Subcutaneous abdominal adipose tissue (tissue), 5 donors: Measurements from ENCODE around the gene CEP72.

Source experiments
- H3K27ac ChIP-seq: one replicate; pipeline ENCODE4 v1.7.0; 2013; ENCODE audit warnings: low read depth, mild to moderate bottlenecking, inconsistent platforms, low read length, moderate library complexity
- H3K27me3 ChIP-seq, 5 donors: one replicate each; pipeline ENCODE4 v1.7.0; 2013; ENCODE audit warnings: low read length in 5 of 5, inconsistent platforms in 1 of 5; ENCODE audit not compliant: control insufficient read depth in 5 of 5, insufficient read depth in 4 of 5
- H3K36me3 ChIP-seq, 5 donors: one replicate each; pipeline ENCODE4 v1.7.0; 2013; ENCODE audit warnings: low read length in 5 of 5; ENCODE audit not compliant: control insufficient read depth in 5 of 5, insufficient read depth in 5 of 5
- H3K4me1 ChIP-seq, 5 donors: one replicate each; pipeline ENCODE4 v1.7.0; 2013; ENCODE audit warnings: low read length in 5 of 5, mild to moderate bottlenecking in 3 of 5, moderate library complexity in 1 of 5; ENCODE audit not compliant: control insufficient read depth in 5 of 5, insufficient read depth in 5 of 5
- H3K4me3 ChIP-seq, 5 donors: one replicate each; pipeline ENCODE4 v1.7.0; 2013; ENCODE audit warnings: low read length in 5 of 5, low read depth in 1 of 5
- H3K9ac ChIP-seq, 5 donors: one replicate each; pipeline ENCODE4 v1.7.0; 2013; ENCODE audit warnings: low read length in 5 of 5, mild to moderate bottlenecking in 4 of 5, moderate library complexity in 3 of 5
- H3K9me3 ChIP-seq, 5 donors: one replicate each; pipeline ENCODE4 v1.7.0; 2013; ENCODE audit warnings: low read length in 5 of 5; ENCODE audit not compliant: control insufficient read depth in 5 of 5
- donor health status: healthy.
- donor health status: healthy.
- donor health status: healthy.
- donor health status: healthy.
- donor health status: healthy.

CEP72 gene

DNA sequence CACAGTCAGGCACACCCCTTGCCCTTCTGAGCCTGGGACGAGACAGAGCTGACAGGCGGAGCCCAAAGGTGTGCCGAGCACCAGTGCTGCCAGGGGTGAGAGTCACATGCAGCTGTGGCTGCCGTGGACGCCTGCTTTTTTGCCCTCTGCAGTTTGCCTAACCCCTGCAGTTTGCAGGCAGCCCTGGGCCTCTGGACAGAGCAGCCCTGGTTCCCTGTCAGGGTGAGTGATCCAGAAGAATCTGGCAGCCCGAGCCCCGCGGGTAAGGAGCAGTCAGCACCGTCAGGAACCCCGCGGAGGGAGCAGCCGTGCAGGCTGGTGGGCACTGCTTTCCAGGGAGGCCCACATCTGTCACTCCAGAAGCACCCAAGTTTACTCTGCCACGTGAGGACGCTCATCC is 30.3 kb downstream of the CEP72 start:
- Histone ChIP-seq H3K9me3 (no peaks in the 10 kb centered on the region), H3K36me3 (peaks cover 0 to 70% (median 42%) of the 10 kb centered on the region in 5 donors)

DNA sequence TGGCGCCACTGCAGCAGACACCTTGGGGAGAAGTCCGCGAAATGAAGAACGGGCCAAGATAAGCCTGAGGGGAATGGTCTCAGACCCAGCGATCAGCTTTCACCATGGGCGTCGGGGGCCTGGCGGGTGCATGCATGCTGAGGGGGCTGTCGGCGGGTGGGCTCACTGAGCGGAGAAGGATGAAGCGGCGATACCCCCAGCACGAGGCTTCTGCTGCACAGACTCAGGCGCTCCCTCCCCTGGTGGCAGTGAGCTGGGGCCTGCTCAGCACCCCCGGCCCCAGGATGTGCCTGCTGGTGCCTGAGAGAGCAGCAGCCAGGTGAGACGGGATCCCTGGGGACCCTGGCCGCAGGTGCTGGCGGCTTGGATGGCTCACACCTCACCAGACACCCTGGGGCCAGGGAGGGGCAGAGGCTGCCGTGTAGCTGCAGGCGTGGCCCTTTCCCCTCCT is 31.2 kb downstream of the CEP72 start:
- Histone ChIP-seq H3K27ac (no peak overlapping the region), H3K4me1 (no peaks in the 10 kb centered on the region), H3K9me3 (no peaks in the 10 kb centered on the region), H3K4me3 (no peak overlapping the region), H3K9ac (no peak overlapping the region), H3K27me3 (no peaks in the 10 kb centered on the region), H3K36me3 (peaks cover 0 to 68% (median 40%) of the 10 kb centered on the region in 5 donors)

More for the DNA sequence above, 30.3 kb downstream of the CEP72 start:
- Histone ChIP-seq H3K9ac (no peak overlapping the region), H3K27ac (no peak overlapping the region), H3K4me3 (no peak overlapping the region), H3K27me3 (no peaks in the 10 kb centered on the region), H3K4me1 (no peaks in the 10 kb centered on the region)

DNA sequence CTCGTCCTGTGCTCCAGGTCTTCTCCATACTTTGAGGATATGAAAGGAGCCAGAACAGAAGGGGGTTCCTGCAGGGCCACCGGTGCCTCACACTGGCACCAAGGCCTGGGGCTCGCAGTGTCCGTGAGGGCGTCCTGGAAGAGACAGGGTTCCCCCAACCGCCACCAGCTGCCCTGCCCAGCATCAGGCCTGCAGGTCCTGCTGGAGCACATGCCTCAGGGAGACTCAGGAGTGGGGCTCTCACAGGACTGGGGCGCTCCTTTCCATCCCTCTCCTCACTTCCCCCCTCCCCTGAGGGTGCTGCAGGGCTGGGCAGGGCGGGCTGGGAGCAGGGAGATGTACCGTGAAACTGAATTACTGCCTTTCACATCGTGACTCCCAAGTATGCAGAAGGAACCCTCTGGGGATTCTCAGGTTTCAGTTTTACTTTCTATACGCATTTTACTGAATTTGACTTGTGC is 31.7 kb downstream of the CEP72 start:
- H3K27ac ChIP-seq: no peak overlapping the region
- peaks cover 0 to 65% (median 38%) of the 10 kb centered on the region in 5 donors for H3K36me3 ChIP-seq
- no peaks in the 10 kb centered on the region for H3K27me3 ChIP-seq
- H3K4me1 ChIP-seq: no peaks in the 10 kb centered on the region
- no peaks in the 10 kb centered on the region for H3K9me3 ChIP-seq
- no peak overlapping the region for H3K9ac ChIP-seq
- no peak overlapping the region for H3K4me3 ChIP-seq

DNA sequence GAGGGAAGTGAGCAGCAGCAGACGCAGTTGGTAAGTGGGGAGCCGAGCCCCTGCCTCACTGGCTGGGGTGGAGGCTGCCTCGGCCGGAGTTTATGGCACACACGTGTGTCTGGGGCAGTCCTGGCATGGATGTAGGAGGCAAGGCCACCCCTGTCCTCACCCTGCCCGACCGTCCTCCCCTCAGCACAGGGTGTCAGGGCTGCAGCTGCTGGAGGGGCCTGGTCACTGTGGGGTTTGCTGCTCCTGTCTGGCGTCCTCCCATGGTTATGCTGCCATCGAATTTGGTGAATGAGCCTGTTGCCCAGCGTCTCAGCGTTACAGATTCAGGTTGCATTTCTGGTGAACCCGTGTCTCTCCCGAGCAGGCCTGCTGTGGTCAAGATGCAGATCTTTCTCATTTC is 32.4 kb downstream of the CEP72 start:
- H3K36me3 ChIP-seq: peaks cover 0 to 60% (median 33%) of the 10 kb centered on the region in 5 donors

DNA sequence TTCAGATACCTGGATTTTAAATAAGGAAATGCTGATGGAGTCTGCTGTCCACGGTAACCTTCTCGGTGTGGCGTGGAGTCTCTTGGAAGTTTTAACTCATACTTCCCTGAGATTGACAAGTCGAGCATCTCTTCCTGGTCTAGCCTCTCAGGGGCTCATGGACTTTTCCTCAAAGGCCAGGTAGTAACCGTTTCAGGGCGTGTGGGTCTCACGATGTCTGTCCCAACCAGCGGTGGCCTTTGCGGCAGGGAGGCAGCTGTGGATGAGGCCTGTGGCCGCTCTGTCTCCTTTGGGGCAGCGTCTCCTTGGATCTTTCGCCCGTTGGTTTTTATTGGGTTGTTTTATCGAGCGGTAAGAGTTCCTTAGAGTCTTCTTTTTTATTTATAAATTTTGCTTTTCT is 32.8 kb downstream of the CEP72 start:
- Histone ChIP-seq H3K9me3 (no peaks in the 10 kb centered on the region), H3K4me3 (no peak overlapping the region), H3K27me3 (no peaks in the 10 kb centered on the region), H3K27ac (no peak overlapping the region), H3K4me1 (no peaks in the 10 kb centered on the region), H3K36me3 (peaks cover 0 to 56% (median 28%) of the 10 kb centered on the region in 5 donors), H3K9ac (no peak overlapping the region)

More for the DNA sequence above, 32.4 kb downstream of the CEP72 start:
- Histone ChIP-seq H3K9me3 (no peaks in the 10 kb centered on the region), H3K4me1 (no peaks in the 10 kb centered on the region), H3K27ac (no peak overlapping the region), H3K9ac (no peak overlapping the region), H3K4me3 (no peak overlapping the region), H3K27me3 (no peaks in the 10 kb centered on the region)

DNA sequence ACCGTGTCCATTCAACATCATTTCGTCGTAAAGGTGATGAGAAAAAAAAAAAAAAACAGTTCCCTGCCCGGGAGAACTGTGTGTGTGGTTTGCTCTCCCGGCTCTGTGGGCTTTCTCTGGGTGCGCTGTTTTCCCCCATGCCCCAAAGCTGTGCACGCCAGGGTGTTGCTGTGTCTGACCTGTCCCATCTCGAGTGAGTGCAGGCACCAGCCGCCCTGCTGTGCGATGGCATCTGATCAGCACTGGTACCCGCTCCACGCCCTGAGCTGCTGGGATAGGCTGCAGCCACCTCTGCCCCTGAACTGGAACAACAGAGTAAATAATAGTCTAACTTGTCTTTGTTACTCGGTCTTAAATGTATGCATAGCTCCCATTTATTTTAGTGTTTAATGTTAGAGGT is 33.3 kb downstream of the CEP72 start:
- Histone ChIP-seq H3K27ac (no peak overlapping the region), H3K4me1 (no peaks in the 10 kb centered on the region), H3K9me3 (no peaks in the 10 kb centered on the region), H3K4me3 (no peak overlapping the region), H3K9ac (no peak overlapping the region), H3K36me3 (peaks cover 0 to 51% (median 27%) of the 10 kb centered on the region in 5 donors), H3K27me3 (no peaks in the 10 kb centered on the region)

DNA sequence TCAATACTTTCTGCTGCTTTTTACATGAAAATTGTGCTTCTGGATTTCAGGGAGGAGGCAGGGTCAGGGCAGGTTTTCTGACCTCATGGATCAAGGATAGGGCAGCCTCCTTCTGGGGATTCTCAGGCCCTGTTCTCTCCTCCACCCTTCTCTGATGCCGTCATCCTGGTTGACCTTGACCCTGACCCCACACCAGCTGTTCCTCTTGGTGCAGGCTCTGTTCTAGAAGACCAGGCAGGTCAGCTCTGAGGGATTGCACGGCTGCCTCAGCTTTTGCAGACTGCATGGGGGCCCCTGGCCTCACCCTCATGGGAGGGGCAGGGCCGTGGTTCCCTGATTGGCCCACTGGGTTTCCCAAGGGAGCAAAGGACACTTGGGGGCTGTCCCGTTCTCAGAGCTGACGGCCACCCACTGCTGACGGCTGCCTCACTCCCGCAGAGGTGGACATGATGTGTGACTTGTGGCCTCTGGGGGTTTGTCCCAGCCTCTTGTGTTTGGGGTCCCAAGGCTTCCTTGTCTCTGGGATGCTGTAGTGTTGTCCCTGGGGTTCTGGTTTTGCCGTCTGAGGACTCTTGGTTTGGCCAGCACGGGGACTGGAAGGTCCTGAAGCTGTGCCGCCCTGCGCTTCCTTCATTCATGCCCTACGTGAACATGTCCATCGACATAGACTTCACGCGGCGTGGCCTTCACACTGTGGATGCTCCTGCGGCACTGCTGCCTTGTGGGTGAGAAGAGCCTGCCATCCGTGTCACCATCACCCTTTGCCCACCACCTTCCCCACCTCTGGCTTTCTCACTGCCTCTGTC is 34.5 kb downstream of the CEP72 start:
- Histone ChIP-seq H3K27me3 (no peaks in the 10 kb centered on the region), H3K9ac (no peak overlapping the region), H3K36me3 (peaks cover 0 to 40% (median 17%) of the 10 kb centered on the region in 5 donors), H3K4me1 (no peaks in the 10 kb centered on the region), H3K4me3 (no peak overlapping the region), H3K9me3 (no peaks in the 10 kb centered on the region), H3K27ac (no peak overlapping the region)

DNA sequence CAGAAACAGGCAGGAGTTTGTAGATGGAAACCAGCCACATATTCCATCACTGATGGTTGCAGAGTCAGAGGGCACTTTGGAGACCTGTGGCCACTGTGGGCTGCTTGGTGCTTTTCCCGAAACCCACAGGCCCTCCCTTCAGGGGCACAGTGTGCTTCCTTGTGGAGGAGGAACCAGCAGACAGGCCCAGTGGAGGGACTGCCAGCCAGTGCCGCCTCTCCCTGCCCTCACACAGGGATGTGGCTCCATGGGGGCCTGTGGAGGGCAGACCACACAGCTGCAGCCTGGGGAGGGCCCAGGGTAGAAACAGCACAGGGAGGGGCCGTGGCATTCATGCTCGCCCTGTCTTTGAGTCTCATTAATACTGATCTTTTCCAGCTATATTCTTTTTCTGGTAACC is 35.2 kb downstream of the CEP72 start:
- Histone ChIP-seq H3K4me1 (no peaks in the 10 kb centered on the region), H3K4me3 (no peak overlapping the region), H3K36me3 (peaks cover 0 to 44% (median 17%) of the 10 kb centered on the region in 5 donors), H3K27ac (no peak overlapping the region), H3K9me3 (no peaks in the 10 kb centered on the region), H3K9ac (no peak overlapping the region), H3K27me3 (no peaks in the 10 kb centered on the region)

DNA sequence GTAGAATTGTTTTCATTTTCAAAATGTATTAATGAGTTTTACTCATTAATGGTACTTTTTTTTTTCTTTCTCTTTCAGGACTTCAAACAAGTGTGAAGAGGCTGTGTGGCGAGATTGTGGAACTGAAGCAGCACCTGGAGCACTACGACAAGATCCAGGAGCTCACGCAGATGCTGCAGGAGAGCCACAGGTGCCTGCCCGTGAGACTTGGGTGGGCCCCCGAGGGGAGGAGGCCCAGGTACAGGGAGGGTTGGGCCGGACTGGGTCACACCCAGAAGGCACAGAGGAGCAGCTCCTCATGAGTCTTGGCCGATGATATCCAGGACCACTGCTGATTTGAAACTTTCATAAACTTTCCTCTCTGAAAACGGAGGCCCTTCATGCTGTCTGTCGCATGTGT is 35.6 kb downstream of the CEP72 start:
- Histone ChIP-seq H3K27ac (no peak overlapping the region), H3K9ac (no peak overlapping the region), H3K4me3 (no peak overlapping the region), H3K36me3 (peaks cover 0 to 43% (median 17%) of the 10 kb centered on the region in 5 donors), H3K9me3 (no peaks in the 10 kb centered on the region), H3K27me3 (no peaks in the 10 kb centered on the region), H3K4me1 (no peaks in the 10 kb centered on the region)

DNA sequence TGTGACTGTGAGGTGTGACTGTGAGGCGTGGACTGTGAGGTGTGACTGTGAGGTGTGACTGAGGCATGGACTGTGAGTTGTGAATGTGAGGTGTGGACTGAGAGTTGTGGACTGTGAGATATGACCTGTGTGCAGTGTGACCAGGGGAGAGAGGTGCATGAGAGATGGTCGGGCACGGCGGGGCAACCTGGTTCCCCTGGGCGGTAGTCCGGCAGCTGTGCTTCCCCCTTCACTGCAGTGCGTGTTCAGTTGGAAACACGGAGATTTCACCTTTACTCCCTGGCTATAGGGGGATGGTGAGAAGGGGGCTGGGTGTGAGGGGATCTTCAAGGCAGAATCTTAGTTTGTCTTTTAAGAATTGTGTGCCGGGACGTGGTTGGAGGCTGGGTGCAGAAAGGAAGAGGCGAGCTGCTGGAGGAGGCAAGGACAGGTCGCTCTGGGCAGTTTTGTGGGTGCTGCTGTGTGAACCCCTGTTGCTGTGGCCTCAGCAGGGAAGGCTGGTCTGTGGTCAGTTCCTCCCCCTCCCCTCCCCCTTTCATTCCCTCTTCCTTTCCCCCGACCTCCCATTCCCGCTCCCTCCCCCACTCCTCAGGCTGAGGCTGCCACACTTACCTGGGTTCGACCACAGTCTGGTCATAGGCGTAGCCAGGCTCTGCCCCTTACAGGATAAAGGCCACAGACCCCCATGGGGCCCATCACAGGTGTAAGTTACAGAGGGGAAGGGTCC is 39.3 kb downstream of the CEP72 start:
- H3K27ac ChIP-seq: no peak overlapping the region
- no peaks in the 10 kb centered on the region for H3K27me3 ChIP-seq
- no peak overlapping the region for H3K4me3 ChIP-seq
- H3K9ac ChIP-seq: no peak overlapping the region
- H3K36me3 ChIP-seq: peaks cover 0 to 29% (median 13%) of the 10 kb centered on the region in 5 donors
- no peaks in the 10 kb centered on the region for H3K4me1 ChIP-seq
- no peaks in the 10 kb centered on the region for H3K9me3 ChIP-seq
